Mesodermal cell (in vitro differentiated cells): ENCODE results near the gene EFS.

ENCODE experiments used
- H3K27ac ChIP-seq: 2 replicates; pipeline ENCODE4 v1.7.0; 2013; ENCODE audit warnings: mild to moderate bottlenecking, low read depth, low read length, moderate library complexity; ENCODE audit not compliant: severe bottlenecking
- H3K36me3 ChIP-seq: 2 replicates; pipeline ENCODE4 v1.7.1; 2013; ENCODE audit warnings: mild to moderate bottlenecking, low read length, moderate library complexity; ENCODE audit not compliant: control insufficient read depth, insufficient read depth
- H3K4me1 ChIP-seq: one replicate; pipeline ENCODE4 v1.7.1; 2013; ENCODE audit warnings: mild to moderate bottlenecking, low read length; ENCODE audit not compliant: insufficient read depth, control insufficient read depth, poor library complexity, severe bottlenecking
- H3K4me3 ChIP-seq: 2 replicates; pipeline ENCODE4 v1.7.0; 2013; ENCODE audit warnings: low read length, control low read depth, mild to moderate bottlenecking; ENCODE audit not compliant: insufficient read depth, poor library complexity, severe bottlenecking; ENCODE audit errors: extremely low read depth
- H3K9me3 ChIP-seq: 2 replicates; pipeline ENCODE4 v1.7.1; 2013; ENCODE audit warnings: mild to moderate bottlenecking, low read length, moderate library complexity; ENCODE audit not compliant: control insufficient read depth
- WGBS, 2 experiments: methylation state at CpG; one replicate each; pipeline ENCODE4 v1.1.5; 2013; ENCODE audit warnings: missing lambda C conversion rate in 2 of 2; ENCODE audit not compliant: insufficient coverage in 2 of 2; 5-methylcytosine and 5-hydroxymethylcytosine counted together

The EFS gene

DNA sequence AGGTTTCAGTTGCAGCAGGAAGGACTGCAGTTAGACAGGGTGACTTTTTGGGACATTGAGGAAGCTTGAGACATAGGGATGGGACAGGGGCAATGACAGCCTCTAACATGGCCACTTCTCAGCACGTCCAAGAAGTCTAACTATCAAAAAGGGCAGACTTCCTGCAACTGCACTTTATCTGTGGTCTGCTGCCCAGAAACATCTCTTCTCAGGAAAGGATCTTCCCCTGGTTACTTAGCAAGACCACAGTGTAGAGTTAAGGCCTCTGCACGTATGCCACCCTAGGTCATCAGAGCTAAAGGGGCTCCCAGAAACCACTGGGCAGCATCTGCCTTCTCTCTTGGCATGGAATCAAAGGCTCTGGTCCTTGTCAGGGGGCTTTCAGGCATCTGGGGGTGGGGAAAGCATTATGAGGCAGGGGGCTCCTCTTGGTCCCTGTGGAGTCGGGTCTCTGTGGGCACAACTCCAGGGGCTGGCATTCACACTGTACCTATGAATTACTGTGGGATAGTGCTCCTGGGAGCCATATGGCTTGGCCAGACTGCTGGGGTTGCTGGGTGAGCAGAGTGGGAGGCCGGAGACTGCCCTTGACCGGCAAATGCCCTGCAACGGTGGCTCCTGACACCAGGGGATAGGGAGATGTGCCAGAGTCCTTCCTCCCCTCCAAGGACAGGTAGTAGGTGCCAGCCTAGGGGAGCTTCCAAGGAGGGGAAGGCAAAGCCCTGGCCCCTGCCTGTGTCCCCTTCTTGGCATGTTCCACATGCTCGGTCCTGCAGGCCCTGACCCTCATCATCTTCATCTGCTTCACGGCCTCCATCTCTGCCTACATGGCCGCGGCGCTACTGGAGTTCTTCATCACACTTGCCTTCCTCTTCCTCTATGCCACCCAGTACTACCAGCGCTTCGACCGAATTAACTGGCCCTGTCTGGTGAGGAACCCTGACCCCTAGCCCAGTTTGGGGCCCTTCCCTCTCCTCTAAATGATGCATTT lies 12.9 kb upstream of the EFS start:
- no peaks in the 10 kb centered on the region for H3K4me1 ChIP-seq
- no peak overlapping the region for H3K27ac ChIP-seq
- H3K4me3 ChIP-seq, result no peak overlapping the region
- H3K36me3 ChIP-seq, result no peaks in the 10 kb centered on the region
- 91 to 93% methylated on average over 12 of the region's 14 CpGs for WGBS, 2 experiments
- H3K9me3 ChIP-seq, result no peaks in the 10 kb centered on the region

DNA sequence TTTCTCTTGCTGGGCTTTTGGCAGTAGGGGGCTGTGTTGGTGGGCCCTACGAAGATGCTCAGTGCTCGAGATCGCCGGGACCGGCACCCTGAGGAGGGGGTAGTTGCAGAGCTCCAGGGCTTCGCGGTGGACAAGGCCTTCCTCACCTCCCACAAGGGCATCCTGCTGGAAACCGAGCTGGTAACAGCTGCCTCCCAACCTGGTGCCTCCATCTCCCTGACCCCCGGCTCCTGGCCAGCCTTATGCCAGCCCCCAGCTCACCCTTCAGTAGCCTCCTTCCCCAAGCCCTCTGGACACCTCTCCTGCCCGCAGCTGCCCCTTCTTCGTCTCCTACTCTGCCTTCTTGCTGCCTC lies 12.2 kb upstream of the EFS start:
- Histone ChIP-seq H3K4me1 (no peaks in the 10 kb centered on the region), H3K4me3 (no peak overlapping the region), H3K9me3 (no peaks in the 10 kb centered on the region), H3K36me3 (no peaks in the 10 kb centered on the region), H3K27ac (no peak overlapping the region)
- WGBS, 2 experiments, result 69 to 80% methylated on average over 7 to 9 of the region's 11 CpGs

DNA sequence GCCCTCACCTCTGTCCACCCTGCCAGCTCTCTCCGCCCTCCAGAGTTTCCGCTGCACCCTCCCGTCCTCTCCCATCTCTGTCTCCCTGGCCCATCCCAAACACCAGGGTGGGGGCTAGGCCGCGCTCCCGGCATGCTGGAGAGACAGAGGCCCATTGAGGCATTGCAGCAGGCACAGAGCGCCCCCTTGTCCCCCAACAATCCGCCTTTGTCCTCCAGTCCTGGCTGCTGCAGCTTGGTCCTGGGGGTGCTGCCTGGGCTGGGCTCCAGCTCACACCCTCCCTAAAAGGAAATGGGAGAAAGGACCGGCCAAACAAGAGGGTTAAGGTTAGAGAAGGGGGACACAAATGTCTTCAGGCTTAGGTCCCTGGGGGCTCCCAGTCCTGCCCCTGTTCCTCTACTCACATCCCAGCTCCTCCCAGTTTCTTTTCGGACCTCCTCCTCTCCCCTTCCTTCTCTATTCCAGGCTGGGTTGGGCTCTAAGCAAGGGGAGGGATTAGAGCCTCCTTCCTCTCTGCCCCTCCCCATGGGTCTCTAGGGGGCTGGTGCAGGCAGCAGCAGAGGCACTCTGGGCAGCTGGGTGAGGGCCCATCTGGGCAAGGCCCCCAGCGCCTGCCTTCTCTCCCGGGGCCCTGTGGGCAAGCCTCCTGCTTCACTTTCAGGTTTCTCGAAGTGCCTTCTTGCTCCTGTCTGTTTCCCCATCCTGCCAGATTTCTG lies 11.7 kb upstream of the EFS start, which contains the start of gene CMTM5:
Gene CMTM5, plus strand, starts transcription at position 565 of the 716 bp plus-strand sequence. CDS start 206 bp downstream, outside the sequence.
- H3K4me1 ChIP-seq, result no peaks in the 10 kb centered on the region
- no peaks in the 10 kb centered on the region for H3K36me3 ChIP-seq
- no peaks in the 10 kb centered on the region for H3K9me3 ChIP-seq
- H3K4me3 ChIP-seq, result no peak within 1 kb of the TSS
- WGBS, 2 experiments, result 66 to 79% methylated on average over 9 to 11 of the region's 13 CpGs
- no peak within 1 kb of the TSS for H3K27ac ChIP-seq

DNA sequence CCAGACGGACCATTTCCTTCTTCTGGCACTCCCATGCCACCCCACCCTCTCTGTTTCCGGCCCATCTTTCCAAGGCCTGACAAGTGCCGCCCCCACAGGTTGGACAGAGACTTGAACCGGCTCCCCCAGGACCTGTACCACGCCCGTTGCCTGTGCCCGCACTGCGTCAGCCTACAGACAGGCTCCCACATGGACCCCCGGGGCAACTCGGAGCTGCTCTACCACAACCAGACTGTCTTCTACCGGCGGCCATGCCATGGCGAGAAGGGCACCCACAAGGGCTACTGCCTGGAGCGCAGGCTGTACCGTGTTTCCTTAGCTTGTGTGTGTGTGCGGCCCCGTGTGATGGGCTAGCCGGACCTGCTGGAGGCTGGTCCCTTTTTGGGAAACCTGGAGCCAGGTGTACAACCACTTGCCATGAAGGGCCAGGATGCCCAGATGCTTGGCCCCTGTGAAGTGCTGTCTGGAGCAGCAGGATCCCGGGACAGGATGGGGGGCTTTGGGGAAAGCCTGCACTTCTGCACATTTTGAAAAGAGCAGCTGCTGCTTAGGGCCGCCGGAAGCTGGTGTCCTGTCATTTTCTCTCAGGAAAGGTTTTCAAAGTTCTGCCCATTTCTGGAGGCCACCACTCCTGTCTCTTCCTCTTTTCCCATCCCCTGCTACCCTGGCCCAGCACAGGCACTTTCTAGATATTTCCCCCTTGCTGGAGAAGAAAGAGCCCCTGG lies 10.7 kb upstream of the EFS start:
- Histone ChIP-seq H3K36me3 (no peaks in the 10 kb centered on the region), H3K4me1 (no peaks in the 10 kb centered on the region), H3K27ac (no peak overlapping the region), H3K4me3 (no peak overlapping the region), H3K9me3 (no peaks in the 10 kb centered on the region)
- WGBS, 2 experiments, result 88 to 92% methylated on average over 20 to 21 of the region's 21 CpGs

DNA sequence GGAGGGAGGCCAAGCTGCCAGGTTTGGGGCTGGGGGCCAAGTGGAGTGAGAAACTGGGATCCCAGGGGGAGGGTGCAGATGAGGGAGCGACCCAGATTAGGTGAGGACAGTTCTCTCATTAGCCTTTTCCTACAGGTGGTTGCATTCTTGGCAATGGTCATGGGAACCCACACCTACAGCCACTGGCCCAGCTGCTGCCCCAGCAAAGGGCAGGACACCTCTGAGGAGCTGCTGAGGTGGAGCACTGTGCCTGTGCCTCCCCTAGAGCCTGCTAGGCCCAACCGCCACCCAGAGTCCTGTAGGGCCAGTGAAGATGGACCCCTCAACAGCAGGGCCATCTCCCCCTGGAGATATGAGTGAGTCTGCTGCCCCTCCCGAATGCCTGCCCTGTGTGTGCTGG lies 8.1 kb upstream of the EFS start:
- Histone ChIP-seq H3K4me3 (no peak overlapping the region), H3K4me1 (no peaks in the 10 kb centered on the region), H3K36me3 (no peaks in the 10 kb centered on the region), H3K9me3 (no peaks in the 10 kb centered on the region), H3K27ac (no peak overlapping the region)
- 100% methylated on average over 1 to 2 of the region's 3 CpGs for WGBS, 2 experiments

DNA sequence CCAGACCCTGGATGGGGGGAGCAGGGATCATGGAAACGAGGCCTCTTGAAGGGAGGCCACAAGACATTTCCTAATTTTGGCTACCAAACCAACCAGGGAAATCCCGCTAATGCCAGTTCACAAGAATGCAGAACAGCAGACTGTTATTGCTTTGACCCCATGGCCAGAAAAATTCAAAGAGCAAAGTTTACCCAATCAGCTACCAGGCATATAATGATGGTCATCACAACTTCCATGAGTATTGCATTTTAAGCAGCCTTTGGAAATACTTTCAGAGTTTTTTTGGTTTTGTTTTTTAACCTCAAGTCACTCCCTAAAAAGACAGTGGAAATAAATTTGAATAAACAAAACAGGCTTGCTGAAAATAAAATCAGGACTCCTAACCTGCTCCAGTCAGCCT lies 7.5 kb upstream of the EFS start, which contains the start of gene IL25:
Gene IL25, plus strand, starts transcription at position 301 of the 400 bp plus-strand sequence.
- 77 to 79% methylated on average over 2 of the region's 2 CpGs for WGBS, 2 experiments
- H3K9me3 ChIP-seq, result no peaks in the 10 kb centered on the region
- no peak within 1 kb of the TSS for H3K4me3 ChIP-seq
- no peak within 1 kb of the TSS for H3K27ac ChIP-seq
- no peaks in the 10 kb centered on the region for H3K4me1 ChIP-seq
- no peaks in the 10 kb centered on the region for H3K36me3 ChIP-seq

DNA sequence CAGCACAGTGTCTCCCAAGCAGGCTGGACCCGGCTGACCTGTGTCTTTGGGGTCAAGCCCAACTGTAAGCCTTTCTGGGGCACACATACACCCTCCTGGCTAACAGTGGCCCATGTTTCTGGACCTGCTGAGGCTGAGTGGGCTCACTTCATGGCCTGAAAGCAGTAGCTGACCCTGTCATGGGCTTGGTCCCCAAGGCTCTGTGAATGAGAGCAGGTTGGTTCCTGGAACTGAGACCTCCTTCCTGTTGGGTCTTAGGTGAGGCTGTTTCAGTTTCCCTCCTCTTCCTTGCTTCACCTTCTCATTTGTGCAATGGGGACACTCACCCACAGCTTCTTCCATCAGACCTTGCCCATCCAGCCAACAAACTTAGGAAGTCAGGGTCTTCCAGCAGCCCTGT lies 6.9 kb upstream of the EFS start:
- 67% methylated on average over 1 of the region's 1 CpG; no CpG with 5 or more reads in 1 of the 2 experiments for WGBS, 2 experiments
- H3K36me3 ChIP-seq, result no peaks in the 10 kb centered on the region
- no peaks in the 10 kb centered on the region for H3K4me1 ChIP-seq
- no peak overlapping the region for H3K4me3 ChIP-seq
- no peak overlapping the region for H3K27ac ChIP-seq
- no peaks in the 10 kb centered on the region for H3K9me3 ChIP-seq

DNA sequence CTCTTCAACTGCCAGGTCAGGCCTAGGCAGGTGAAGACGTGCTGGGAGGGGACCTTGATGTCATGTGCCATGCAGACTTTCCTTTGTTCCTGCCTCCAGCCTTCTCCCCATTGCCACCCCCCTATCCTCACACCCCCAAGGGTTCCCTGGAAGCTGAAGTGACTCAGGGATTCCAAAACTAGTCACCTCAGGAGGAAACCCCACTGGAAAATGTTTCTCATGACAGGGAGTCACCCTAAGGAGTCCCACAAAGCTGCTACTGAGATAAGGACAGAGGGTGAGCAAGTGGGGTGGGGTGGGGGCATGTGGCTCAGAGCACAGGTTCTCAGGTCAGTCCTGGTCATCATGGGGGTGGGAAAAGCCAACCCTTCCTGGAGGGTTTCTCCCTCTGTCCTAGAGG lies 5.2 kb upstream of the EFS start:
- 80 to 86% methylated on average over 1 of the region's 1 CpG for WGBS, 2 experiments
- Histone ChIP-seq H3K9me3 (no peaks in the 10 kb centered on the region), H3K4me1 (no peaks in the 10 kb centered on the region), H3K4me3 (no peak overlapping the region), H3K36me3 (no peaks in the 10 kb centered on the region), H3K27ac (no peak overlapping the region)

DNA sequence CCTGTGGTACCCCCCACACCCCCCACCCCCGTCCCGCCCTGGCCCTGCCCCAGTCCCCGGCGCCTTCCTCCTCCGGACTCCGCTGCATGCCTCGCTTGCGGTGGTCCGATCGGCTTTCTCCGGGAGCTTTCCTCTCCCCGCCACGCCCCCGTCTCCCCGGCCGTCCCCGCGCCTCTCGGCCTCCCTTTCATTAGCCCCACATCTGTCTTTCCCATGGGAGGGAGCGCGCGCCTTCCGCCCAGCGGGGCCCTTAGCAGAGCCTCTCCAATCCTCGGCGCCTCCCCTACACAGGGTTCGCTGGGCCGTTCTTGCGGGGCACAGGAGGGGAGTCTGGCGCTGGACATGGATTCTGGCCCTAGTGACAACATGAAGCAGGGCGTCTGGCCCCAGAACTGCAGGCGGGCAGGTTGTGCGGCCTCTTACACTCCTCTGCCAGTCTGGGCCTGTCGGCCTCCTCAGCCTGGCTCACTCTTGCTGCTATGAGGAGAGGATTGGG lies 1.5 kb upstream of the EFS start:
- Histone ChIP-seq H3K9me3 (no peaks in the 10 kb centered on the region), H3K4me3 (peak overlapping the region; percentile 73), H3K36me3 (peaks cover 23% of the 10 kb centered on the region), H3K27ac (peak overlapping the region; percentile 86), H3K4me1 (peaks cover 2% of the 10 kb centered on the region)
- 2% methylated on average over 29 of the region's 34 CpGs for WGBS, 2 experiments

DNA sequence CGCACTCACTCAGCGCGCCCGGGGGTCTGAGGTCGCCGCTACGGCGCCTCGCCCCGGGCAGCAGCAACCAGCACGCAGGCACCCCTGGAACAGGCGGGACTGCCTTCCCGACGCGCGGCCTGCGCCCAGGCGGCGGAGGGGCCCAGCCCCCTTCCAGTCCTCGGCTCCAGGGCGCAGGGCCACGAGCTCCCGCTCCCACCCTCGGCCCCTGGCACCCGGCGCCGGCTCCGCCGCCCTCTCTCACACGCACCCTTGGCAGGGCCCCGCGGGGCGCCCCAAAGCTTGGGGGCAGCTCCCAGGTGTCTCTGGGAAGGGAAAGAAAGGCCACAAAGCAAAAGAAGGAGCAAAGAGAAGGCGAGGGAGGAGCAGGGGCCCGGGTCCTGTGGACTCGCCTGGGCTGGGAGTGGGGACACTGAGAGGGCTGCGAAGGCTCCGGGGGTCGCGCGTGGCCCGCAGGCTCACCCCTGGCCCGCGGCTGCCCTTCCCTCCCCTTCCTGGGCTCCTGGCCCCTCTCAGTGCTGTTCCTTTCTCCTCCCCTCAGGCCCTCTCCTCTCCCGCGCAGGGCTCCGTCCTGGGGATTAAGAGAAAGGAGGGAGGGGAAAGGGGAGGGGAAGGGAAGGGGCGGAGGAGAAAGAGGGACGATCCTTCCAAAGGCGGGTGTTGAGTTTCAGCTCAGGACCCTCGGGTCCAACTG lies 907 bp upstream of the EFS start:
- 0 to 1% methylated on average over 28 of the region's 51 CpGs for WGBS, 2 experiments
- Histone ChIP-seq H3K4me1 (peaks cover 2% of the 10 kb centered on the region), H3K27ac (peak overlapping the region; percentile 89), H3K4me3 (peak overlapping the region; percentile 73), H3K9me3 (no peaks in the 10 kb centered on the region), H3K36me3 (peaks cover 28% of the 10 kb centered on the region)
